Measurements from ENCODE around the gene LIMS2.

GRCh38 chr2:127683757-127684156 is 8.4 kb upstream of the LIMS2 start:
- TF ChIP-seq CTCF (IDR thresholded peaks at IDR 0.05) (no peak), POLR2AphosphoS5 (IDR thresholded peaks at IDR 0.05) (no peak), EP300 (IDR thresholded peaks at IDR 0.05) (no peak)
